Measurements from ENCODE around the gene SAC3D1.

SAC3D1 gene

GRCh38 chr11:65063532-65063931 is 22.5 kb downstream of the SAC3D1 start:
- no peak for DNase-seq

GRCh38 chr11:65064847-65065240 is 23.8 kb downstream of the SAC3D1 start:
- no peak for DNase-seq

GRCh38 chr11:65065851-65066250 is 24.8 kb downstream of the SAC3D1 start:
- DNase-seq = no peak

- DNase-seq = no peak
Measured at GRCh38 chr11:65066315-65066714, 25.3 kb downstream of the SAC3D1 start.

- DNase-seq = peak; percentile 55
Measured at GRCh38 chr11:65066805-65067291, 25.8 kb downstream of the SAC3D1 start.

- no peak for DNase-seq
Measured at GRCh38 chr11:65067446-65067845, 26.4 kb downstream of the SAC3D1 start.

- DNase-seq = no peak
Measured at GRCh38 chr11:65069217-65069616, 28.2 kb downstream of the SAC3D1 start.

GRCh38 chr11:65071907-65072630 is 31.1 kb downstream of the SAC3D1 start:
- no peak for DNase-seq

- DNase-seq = no peak
Measured at GRCh38 chr11:65072631-65072966, 31.6 kb downstream of the SAC3D1 start.

- no peak for DNase-seq
Measured at GRCh38 chr11:65077451-65077850, 36.4 kb downstream of the SAC3D1 start.

- DNase-seq = peak; percentile 52
Measured at GRCh38 chr11:65078151-65078550, 37.1 kb downstream of the SAC3D1 start.

GRCh38 chr11:65078786-65079342 is 37.9 kb downstream of the SAC3D1 start:
- DNase-seq = no peak

- DNase-seq = no peak
Measured at GRCh38 chr11:65083134-65083833, 42.3 kb downstream of the SAC3D1 start.

- DNase-seq = peak; percentile 91
Measured at GRCh38 chr11:65083834-65084597, 43.0 kb downstream of the SAC3D1 start, which contains the start of the genes CDCA5 and ZFPL1. CDCA5 (minus strand) TSS chr11:65084040; CDS start chr11:65083978, 62 bp downstream. ZFPL1 (plus strand) TSS chr11:65084222; CDS start chr11:65084699, 477 bp downstream.

- DNase-seq = peak; percentile 51
Measured at GRCh38 chr11:65084598-65085375, 43.8 kb downstream of the SAC3D1 start.

GRCh38 chr11:65085446-65085845 is 44.4 kb downstream of the SAC3D1 start:
- DNase-seq = no peak

GRCh38 chr11:65086809-65087208 is 45.8 kb downstream of the SAC3D1 start:
- DNase-seq = no peak

GRCh38 chr11:65087216-65087615 is 46.2 kb downstream of the SAC3D1 start:
- DNase-seq = no peak

- DNase-seq = no peak
Measured at GRCh38 chr11:65087827-65088226, 46.8 kb downstream of the SAC3D1 start.

GRCh38 chr11:65089621-65090020 is 48.6 kb downstream of the SAC3D1 start:
- no peak for DNase-seq

- no peak for DNase-seq
Measured at GRCh38 chr11:65090628-65091027, 49.6 kb downstream of the SAC3D1 start.

Measured in NCI-H510A treated with DMSO at 0.1 percent for 48 hours (cell line).